Endothelial cell of umbilical vein (primary cell): ENCODE data around the gene CFHR3. TPM values are rescaled to one million over a fixed set of nuclear protein-coding genes. Genes with fewer than 3 reads are reported as not detected.
"Not testable (repeated sequence)": the region's sequence is repeated elsewhere in the genome, so short reads cannot be mapped to it uniquely, and the experiment has no call there.

Source experiments
- BruUV-seq: library from RNA; stranded (reverse); fragments of 400-500 nt; replicated peaks from 2 replicates; lab custom pipeline; 2021; lab: Mats Ljungman, UMichigan
- CTCF ChIA-PET: fragments of 300-600, 350-600 bp; sonication (Branson Sonifier 250); formaldehyde crosslinking; loops from one replicate; lab custom pipeline; 2021; ENCODE audit warnings: antibody characterized with exemption, inconsistent platforms; lab: Charles Lee
- POLR2A ChIA-PET: fragments of 300-600, 350-600 bp; sonication (Branson Sonifier 250); formaldehyde crosslinking; loops from one replicate; lab custom pipeline; 2021; ENCODE audit warnings: antibody characterized with exemption, inconsistent platforms; lab: Charles Lee
- DNase-seq: peaks from one replicate; pipeline ENCODE4 v3.0.0-alpha.2; 2011; ENCODE audit warnings: low read depth, low spot score
- FAIRE-seq: peaks from 2 replicates; lab custom pipeline; 2011; peaks lifted over from hg19 to GRCh38; lab: Jason Lieb, UNC
- H2AFZ ChIP-seq: 2 replicates; pipeline ENCODE4 v1.6.0; 2012; ENCODE audit warnings: low read depth, low read length, control low read depth, inconsistent platforms
- H3K27ac ChIP-seq: 2 replicates; pipeline ENCODE4 v1.5.1; 2011; ENCODE audit warnings: low read depth, mild to moderate bottlenecking, control low read depth, low read length, moderate library complexity; ENCODE audit not compliant: insufficient read depth
- H3K27me3 ChIP-seq, 2 experiments: 2 replicates each; pipeline versions ENCODE4 v1.6.0 to v1.6.1; 2011; ENCODE audit warnings: low read length in 2 of 2, mixed read lengths in 1 of 2; ENCODE audit not compliant: control insufficient read depth in 2 of 2, insufficient read depth in 2 of 2
- H3K36me3 ChIP-seq, 2 experiments: 2 replicates in 1 of 2; 3 replicates in 1 of 2; pipeline ENCODE4 v1.5.1; 2011; ENCODE audit warnings: low read length in 2 of 2, mild to moderate bottlenecking in 1 of 2, moderate library complexity in 1 of 2; ENCODE audit not compliant: control insufficient read depth in 2 of 2, insufficient read depth in 2 of 2; ENCODE audit errors: extremely low read depth in 1 of 2
- H3K4me1 ChIP-seq: 3 replicates; pipeline ENCODE4 v1.5.1; 2011; ENCODE audit warnings: mild to moderate bottlenecking, low read length; ENCODE audit not compliant: control insufficient read depth, insufficient read depth; ENCODE audit errors: extremely low read depth
- H3K4me2 ChIP-seq: 2 replicates; pipeline ENCODE4 v1.6.1; 2011; ENCODE audit warnings: low read length, control low read depth, mixed read lengths; ENCODE audit not compliant: insufficient read depth
- H3K4me3 ChIP-seq, 3 experiments: fragments of 200-600 bp in 1 of 3; sonication (generic), shearing (Covaris generic) in 1 of 3; replicated peaks in 1 of 3; 2 replicates each; pipeline ENCODE4 v1.5.1; 2011 to 2016; ENCODE audit warnings: control low read depth in 3 of 3, low read length in 3 of 3, mild to moderate bottlenecking in 2 of 3, inconsistent platforms in 1 of 3, low read depth in 1 of 3, moderate library complexity in 1 of 3; ENCODE audit not compliant: insufficient read depth in 1 of 3
- H3K79me2 ChIP-seq: 2 replicates; pipeline ENCODE4 v1.6.0; 2012; ENCODE audit warnings: low read length, inconsistent platforms; ENCODE audit not compliant: control insufficient read depth, insufficient read depth
- H3K9ac ChIP-seq: replicated peaks from 2 replicates; pipeline ENCODE3; 2011; ENCODE audit warnings: low read length, control low read depth; ENCODE audit not compliant: insufficient read depth; ENCODE audit errors: extremely low read depth
- H3K9me1 ChIP-seq: replicated peaks from 3 replicates; pipeline ENCODE4 v1.6.0; 2011; ENCODE audit warnings: mild to moderate bottlenecking, low read length; ENCODE audit not compliant: control insufficient read depth, insufficient read depth; ENCODE audit errors: extremely low read depth
- H3K9me3 ChIP-seq: replicated peaks from 2 replicates; pipeline ENCODE4 v1.5.1; 2012; ENCODE audit warnings: low read length, inconsistent platforms; ENCODE audit not compliant: control insufficient read depth, insufficient read depth
- H4K20me1 ChIP-seq: replicated peaks from 2 replicates; pipeline ENCODE3; 2011; ENCODE audit warnings: mild to moderate bottlenecking, low read length; ENCODE audit not compliant: control insufficient read depth, insufficient read depth; ENCODE audit errors: extremely low read depth
- EZH2 ChIP-seq: IDR thresholded peaks from 2 replicates; pipeline ENCODE4 v1.6.1; 2012; ENCODE audit warnings: borderline replicate concordance, low read depth, mild to moderate bottlenecking, moderate library complexity, low read length, inconsistent platforms; ENCODE audit not compliant: severe bottlenecking
- FOS ChIP-seq: IDR thresholded peaks from 2 replicates; pipeline ENCODE4 v1.6.1; 2011; ENCODE audit warnings: mild to moderate bottlenecking, low read length, moderate library complexity, borderline replicate concordance; ENCODE audit not compliant: insufficient read depth
- GATA2 ChIP-seq: IDR thresholded peaks from 2 replicates; pipeline ENCODE4 v1.7.0; 2011; ENCODE audit warnings: low read depth, mild to moderate bottlenecking, moderate library complexity, mixed read lengths, low read length; ENCODE audit not compliant: insufficient read length, insufficient read depth
- JUN ChIP-seq: IDR thresholded peaks from 2 replicates; pipeline ENCODE4 v1.6.1; 2011; ENCODE audit warnings: borderline replicate concordance, low read depth; ENCODE audit not compliant: insufficient read length, insufficient read depth
- MYC ChIP-seq: IDR thresholded peaks from one replicate; pipeline ENCODE4 v1.6.1; 2011; ENCODE audit warnings: mild to moderate bottlenecking, low read depth, low read length
- POLR2A ChIP-seq: IDR thresholded peaks from 2 replicates; pipeline ENCODE4 v1.6.1; 2012; ENCODE audit warnings: low read depth, mild to moderate bottlenecking, control low read depth, low read length
- POLR2AphosphoS5 ChIP-seq: IDR thresholded peaks from 2 replicates; pipeline ENCODE4 v1.6.1; 2012; ENCODE audit warnings: low read depth, mild to moderate bottlenecking, control low read depth, low read length, moderate library complexity; ENCODE audit not compliant: insufficient read depth
- dilution Hi-C: fragments of 300-500 bp; cut with MboI; formaldehyde crosslinking; loops from one replicate; pipeline ENCODE4 v1.15.0; 2019; ENCODE audit warnings: low sequenced_read_pairs; ENCODE audit not compliant: extremely low pct_ligation_motif_present
- intact Hi-C: fragments of 100-400 bp; cut with micrococcal nuclease; formaldehyde crosslinking; loops from one replicate; pipeline ENCODE4 v1.10.0; 2022
- polyA plus RNA-seq, 4 experiments: library from polyadenylated mRNA; depleted of rRNA in 3 of 4; stranded (reverse) in 3 of 4; unstranded in 1 of 4; fragments of >200 nt; gene quantifications; 2 replicates each; pipeline versions ENCODE4 v1.2.1 to v1.2.3, GENCODE V29; 2011 to 2012; ENCODE audit warnings: missing spikeins in 1 of 4
- total RNA-seq: library from RNA; stranded (reverse); gene quantifications from 2 replicates; pipeline ENCODE4 v1.2.3, GENCODE V29; 2021
- TF ChIP-seq, protein P1 (sequence below), 2 donors: IDR thresholded peaks; 1 replicate in 1 of 2; 2 replicates in 1 of 2; pipeline ENCODE4 v1.5.1; 2011; ENCODE audit warnings: low read length in 2 of 2, mild to moderate bottlenecking in 2 of 2, moderate library complexity in 2 of 2, control low read depth in 1 of 2, inconsistent platforms in 1 of 2, low read depth in 1 of 2; ENCODE audit not compliant: insufficient read depth in 1 of 2; ENCODE audit errors: extremely low read depth in 1 of 2
- TF ChIP-seq, protein P2 (sequence below): IDR thresholded peaks from 2 replicates; pipeline ENCODE4 v1.6.1; 2011; ENCODE audit not compliant: insufficient read depth, insufficient read length

The CFHR3 gene
- total and polyA plus RNA-seq, 2 donors (not counting 3 experiments of a cell fraction or from before 2014, with no cell fraction given) = not detected

DNA sequence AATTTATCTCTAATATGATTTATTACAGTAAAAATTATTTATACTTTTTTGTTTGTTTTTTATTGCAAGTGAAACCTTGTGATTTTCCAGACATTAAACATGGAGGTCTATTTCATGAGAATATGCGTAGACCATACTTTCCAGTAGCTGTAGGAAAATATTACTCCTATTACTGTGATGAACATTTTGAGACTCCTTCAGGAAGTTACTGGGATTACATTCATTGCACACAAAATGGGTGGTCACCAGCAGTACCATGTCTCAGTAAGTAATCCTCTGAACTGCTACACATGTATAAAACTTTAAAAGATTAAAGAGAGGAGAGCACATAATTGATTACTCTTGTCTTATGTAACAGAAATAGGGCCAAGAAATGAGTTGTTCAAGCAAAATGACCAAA is 4.5 kb downstream of the CFHR3 start:
- DNase-seq (no peak), FAIRE-seq (no peak)
- dilution Hi-C loops = no loop called here

DNA sequence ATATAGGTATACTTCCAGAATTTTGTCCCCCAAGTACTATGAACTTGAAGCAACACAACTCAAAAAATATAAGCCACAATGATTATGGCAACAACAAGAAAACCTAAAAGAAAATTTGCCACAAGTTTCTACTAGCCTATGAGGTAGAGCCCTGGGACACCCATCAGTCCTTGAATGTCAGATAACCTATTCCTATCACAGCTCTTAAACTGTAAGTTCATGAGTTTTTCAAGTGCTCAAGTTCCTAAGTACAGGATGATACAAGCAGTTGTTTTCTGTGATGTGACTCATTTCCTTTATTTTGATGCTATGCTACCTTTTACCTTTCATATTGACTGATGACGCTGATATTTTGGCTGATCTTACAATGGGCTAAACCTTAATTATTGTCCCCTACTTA is 16.6 kb downstream of the CFHR3 start:
- H4K20me1 ChIP-seq, H3K9me3 ChIP-seq, POLR2A ChIA-PET, dilution Hi-C loops, H3K4me1 ChIP-seq, H3K4me2 ChIP-seq, BruUV-seq, H2AFZ ChIP-seq, H3K36me3 ChIP-seq, intact Hi-C loops, FAIRE-seq, H3K9me1 ChIP-seq, H3K27me3 ChIP-seq, H3K4me3 ChIP-seq, H3K9ac ChIP-seq, DNase-seq, H3K79me2 ChIP-seq, H3K27ac ChIP-seq: not testable (repeated sequence)
- CTCF ChIA-PET = interaction anchor here (0.6 kb wide), 1 partner anchor 125 kb away, joined by 3 read pairs; no protein-coding TSS in a partner anchor

More for the DNA sequence above, 4.5 kb downstream of the CFHR3 start:
- H3K27me3 ChIP-seq = no peaks in the 10 kb centered on the region
- BruUV-seq = no TSS peak
- H3K36me3 ChIP-seq = no peaks in the 10 kb centered on the region
- no peaks in the 10 kb centered on the region for H3K4me1 ChIP-seq
- no peaks in the 10 kb centered on the region for H3K79me2 ChIP-seq
- no peak overlapping the region for H3K27ac ChIP-seq
- TF ChIP-seq POLR2A = no peak
- TF ChIP-seq, protein P1, sequence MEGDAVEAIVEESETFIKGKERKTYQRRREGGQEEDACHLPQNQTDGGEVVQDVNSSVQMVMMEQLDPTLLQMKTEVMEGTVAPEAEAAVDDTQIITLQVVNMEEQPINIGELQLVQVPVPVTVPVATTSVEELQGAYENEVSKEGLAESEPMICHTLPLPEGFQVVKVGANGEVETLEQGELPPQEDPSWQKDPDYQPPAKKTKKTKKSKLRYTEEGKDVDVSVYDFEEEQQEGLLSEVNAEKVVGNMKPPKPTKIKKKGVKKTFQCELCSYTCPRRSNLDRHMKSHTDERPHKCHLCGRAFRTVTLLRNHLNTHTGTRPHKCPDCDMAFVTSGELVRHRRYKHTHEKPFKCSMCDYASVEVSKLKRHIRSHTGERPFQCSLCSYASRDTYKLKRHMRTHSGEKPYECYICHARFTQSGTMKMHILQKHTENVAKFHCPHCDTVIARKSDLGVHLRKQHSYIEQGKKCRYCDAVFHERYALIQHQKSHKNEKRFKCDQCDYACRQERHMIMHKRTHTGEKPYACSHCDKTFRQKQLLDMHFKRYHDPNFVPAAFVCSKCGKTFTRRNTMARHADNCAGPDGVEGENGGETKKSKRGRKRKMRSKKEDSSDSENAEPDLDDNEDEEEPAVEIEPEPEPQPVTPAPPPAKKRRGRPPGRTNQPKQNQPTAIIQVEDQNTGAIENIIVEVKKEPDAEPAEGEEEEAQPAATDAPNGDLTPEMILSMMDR (IDR thresholded peaks at IDR 0.05; ENCODE audit: extremely low read depth in 1 of 2, insufficient read depth in 1 of 2, low read depth in 1 of 2, low read length in 2 of 2) = no peak
- TF ChIP-seq GATA2 = no peak
- no peak for TF ChIP-seq EZH2
- no peak for TF ChIP-seq FOS
- TF ChIP-seq MYC = no peak
- TF ChIP-seq POLR2AphosphoS5 = no peak
- no peak for TF ChIP-seq JUN
- TF ChIP-seq, protein P2, sequence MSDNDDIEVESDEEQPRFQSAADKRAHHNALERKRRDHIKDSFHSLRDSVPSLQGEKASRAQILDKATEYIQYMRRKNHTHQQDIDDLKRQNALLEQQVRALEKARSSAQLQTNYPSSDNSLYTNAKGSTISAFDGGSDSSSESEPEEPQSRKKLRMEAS = no peak
- H3K4me2 ChIP-seq = no peak overlapping the region
- H4K20me1 ChIP-seq = no peaks in the 10 kb centered on the region
- intact Hi-C loops = no loop called here
- H3K9me3 ChIP-seq = no peaks in the 10 kb centered on the region
- CTCF ChIA-PET = no interaction called here
- H3K4me3 ChIP-seq = no peak overlapping the region
- H3K9me1 ChIP-seq = no peaks in the 10 kb centered on the region
- no peak overlapping the region for H3K9ac ChIP-seq
- POLR2A ChIA-PET = no interaction called here
- H2AFZ ChIP-seq = no peak overlapping the region

DNA sequence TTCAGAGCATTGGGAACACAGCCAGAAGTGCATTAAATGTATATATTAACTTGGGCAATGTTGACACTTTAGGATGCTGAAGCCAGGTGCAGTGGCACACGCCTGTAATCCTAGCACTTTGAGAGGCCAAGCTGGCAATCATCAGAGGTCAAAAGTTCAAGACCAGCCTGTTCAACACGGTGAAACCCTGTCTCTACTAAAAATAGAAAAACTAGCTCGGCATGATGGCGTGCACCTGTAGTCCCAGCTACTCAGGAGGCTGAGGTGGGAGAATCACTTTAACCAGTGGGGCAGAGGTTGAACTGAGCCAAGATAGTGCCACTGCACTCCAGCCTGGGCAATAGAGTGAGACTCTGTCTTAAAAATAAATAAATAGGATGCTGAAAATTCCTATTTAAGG is 19.5 kb downstream of the CFHR3 start:
- H3K27me3 ChIP-seq, intact Hi-C loops, BruUV-seq, H3K79me2 ChIP-seq, H2AFZ ChIP-seq, H3K9ac ChIP-seq, FAIRE-seq, DNase-seq, H3K27ac ChIP-seq, POLR2A ChIA-PET, dilution Hi-C loops, H3K4me3 ChIP-seq, H4K20me1 ChIP-seq, H3K4me2 ChIP-seq, H3K9me1 ChIP-seq, H3K4me1 ChIP-seq, H3K36me3 ChIP-seq, CTCF ChIA-PET, H3K9me3 ChIP-seq: not testable (repeated sequence)
